Liver (tissue), 9 donors: ENCODE data around the gene LUC7L3. TPM values are rescaled to one million over a fixed set of nuclear protein-coding genes. Genes with fewer than 3 reads are reported as not detected.
A peak's percentile ranks its signal among the peaks of the same experiment; 100 is the strongest.

Source experiments
- DNase-seq: peaks from one replicate; pipeline ENCODE4 v3.0.0-alpha.2; 2017; ENCODE audit warnings: low spot score
- H3K27ac ChIP-seq, 2 donors: one replicate each; pipeline ENCODE4 v1.7.0; 2013; ENCODE audit warnings: inconsistent platforms in 2 of 2, low read length in 2 of 2, control low read depth in 1 of 2, low read depth in 1 of 2, mild to moderate bottlenecking in 1 of 2
- H3K27me3 ChIP-seq, 4 donors: one replicate each; pipeline versions ENCODE4 v1.6.1 to v1.7.0; 2013; ENCODE audit warnings: low read length in 3 of 4, inconsistent platforms in 1 of 4, mild to moderate bottlenecking in 1 of 4, moderate library complexity in 1 of 4; ENCODE audit not compliant: control insufficient read depth in 4 of 4, insufficient read depth in 4 of 4
- H3K36me3 ChIP-seq, 4 donors: one replicate each; pipeline versions ENCODE4 v1.6.1 to v1.7.0; 2013; ENCODE audit warnings: low read length in 3 of 4, mild to moderate bottlenecking in 3 of 4, low read depth in 1 of 4, moderate library complexity in 1 of 4; ENCODE audit not compliant: control insufficient read depth in 4 of 4, insufficient read depth in 3 of 4
- H3K4me1 ChIP-seq, 4 donors: one replicate each; pipeline versions ENCODE4 v1.6.1 to v1.7.0; 2013; ENCODE audit warnings: low read length in 3 of 4, mild to moderate bottlenecking in 3 of 4, moderate library complexity in 1 of 4; ENCODE audit not compliant: control insufficient read depth in 4 of 4, insufficient read depth in 4 of 4
- H3K4me3 ChIP-seq, 3 donors: one replicate each; pipeline versions ENCODE4 v1.6.1 to v1.7.0; 2013; ENCODE audit warnings: low read length in 3 of 3, control low read depth in 1 of 3, low read depth in 1 of 3, mild to moderate bottlenecking in 1 of 3
- H3K9ac ChIP-seq, 2 donors: one replicate each; pipeline ENCODE4 v1.7.0; 2013; ENCODE audit warnings: low read length in 2 of 2, mild to moderate bottlenecking in 2 of 2, moderate library complexity in 2 of 2, control low read depth in 1 of 2, low read depth in 1 of 2
- H3K9me3 ChIP-seq, 4 donors: one replicate each; pipeline versions ENCODE4 v1.6.1 to v1.7.0; 2013; ENCODE audit warnings: low read length in 3 of 4; ENCODE audit not compliant: control insufficient read depth in 4 of 4
- ATF3 ChIP-seq: IDR thresholded peaks from 2 replicates; pipeline ENCODE4 v1.6.1; 2016; ENCODE audit warnings: antibody characterized with exemption
- EGR1 ChIP-seq, 2 donors: IDR thresholded peaks; 2 replicates each; pipeline ENCODE4 v1.6.1; 2016 to 2018; ENCODE audit warnings: antibody characterized with exemption in 2 of 2, low read depth in 2 of 2
- FOXA1 ChIP-seq: IDR thresholded peaks from 2 replicates; pipeline ENCODE4 v1.6.1; 2016; ENCODE audit warnings: antibody characterized with exemption
- FOXA2 ChIP-seq: IDR thresholded peaks from 2 replicates; pipeline ENCODE4 v1.6.1; 2016; ENCODE audit warnings: antibody characterized with exemption
- GABPA ChIP-seq, 2 donors: IDR thresholded peaks in 1 of 2; conservative IDR thresholded peaks in 1 of 2; 2 replicates each; pipeline ENCODE4 v1.6.1; 2016; ENCODE audit warnings: antibody characterized with exemption in 2 of 2, mild to moderate bottlenecking in 1 of 2, moderate library complexity in 1 of 2
- HNF4A ChIP-seq, 2 donors: conservative IDR thresholded peaks; 2 replicates each; pipeline ENCODE4 v1.6.1; 2016; ENCODE audit warnings: antibody characterized with exemption in 2 of 2, mild to moderate bottlenecking in 2 of 2
- HNF4G ChIP-seq: IDR thresholded peaks from 2 replicates; pipeline ENCODE4 v1.6.1; 2016; ENCODE audit warnings: antibody characterized with exemption
- JUND ChIP-seq, 2 donors: IDR thresholded peaks; 2 replicates each; pipeline ENCODE4 v1.6.1; 2016; ENCODE audit warnings: antibody characterized with exemption in 2 of 2
- NR2F2 ChIP-seq: IDR thresholded peaks from 2 replicates; pipeline ENCODE4 v1.6.1; 2016; ENCODE audit warnings: antibody characterized with exemption
- RAD21 ChIP-seq, 2 donors: IDR thresholded peaks; 2 replicates each; pipeline ENCODE4 v1.6.1; 2016; ENCODE audit warnings: antibody characterized with exemption in 2 of 2, mild to moderate bottlenecking in 2 of 2
- REST ChIP-seq: IDR thresholded peaks from 2 replicates; pipeline ENCODE4 v1.6.1; 2016; ENCODE audit warnings: antibody characterized with exemption, mild to moderate bottlenecking
- RXRA ChIP-seq, 2 donors: IDR thresholded peaks; 2 replicates each; pipeline ENCODE4 v1.6.1; 2017 to 2018; ENCODE audit warnings: antibody characterized with exemption in 2 of 2, mild to moderate bottlenecking in 1 of 2
- SP1 ChIP-seq: IDR thresholded peaks from 2 replicates; pipeline ENCODE4 v1.6.1; 2018; ENCODE audit warnings: antibody characterized with exemption, mild to moderate bottlenecking
- TAF1 ChIP-seq: conservative IDR thresholded peaks from 2 replicates; pipeline ENCODE4 v1.6.1; 2016; ENCODE audit warnings: antibody characterized with exemption, mild to moderate bottlenecking
- YY1 ChIP-seq: IDR thresholded peaks from 2 replicates; pipeline ENCODE4 v1.6.1; 2016; ENCODE audit warnings: antibody characterized with exemption, mild to moderate bottlenecking
- WGBS: extraction: QIAGEN DNeasy Blood & Tissue Kit; methylation state at CpG from one replicate; pipeline ENCODE4 v1.1.7; 2013; 5-methylcytosine and 5-hydroxymethylcytosine counted together
- polyA plus RNA-seq, 2 donors: library from polyadenylated mRNA; stranded (reverse) in 1 of 2; unstranded in 1 of 2; fragments of 200-250 nt in 1 of 2; fragments of >200 nt in 1 of 2; fragmentation: Nextera tagmentation in 1 of 2; extraction: Ambion mirVana in 1 of 2; gene quantifications; one replicate each; pipeline versions ENCODE4 v1.2.1 to v1.2.3, GENCODE V29; 2013 to 2015
- total RNA-seq, 2 donors: library from RNA; depleted of rRNA; stranded (reverse); fragments of >200 nt; gene quantifications; one replicate each; pipeline ENCODE4 v1.2.3, GENCODE V29; 2014
- TF ChIP-seq, protein P1 (sequence below): IDR thresholded peaks from 2 replicates; pipeline ENCODE4 v1.6.1; 2016; ENCODE audit warnings: antibody characterized with exemption
- donor health status: healthy.
- donor health status: healthy.
- donor health status: healthy.
- donor health status: healthy.
- donor health status: healthy.

The LUC7L3 gene
- total and polyA plus RNA-seq, 4 donors: 15.5 to 126 (median 26.2) TPM

DNA sequence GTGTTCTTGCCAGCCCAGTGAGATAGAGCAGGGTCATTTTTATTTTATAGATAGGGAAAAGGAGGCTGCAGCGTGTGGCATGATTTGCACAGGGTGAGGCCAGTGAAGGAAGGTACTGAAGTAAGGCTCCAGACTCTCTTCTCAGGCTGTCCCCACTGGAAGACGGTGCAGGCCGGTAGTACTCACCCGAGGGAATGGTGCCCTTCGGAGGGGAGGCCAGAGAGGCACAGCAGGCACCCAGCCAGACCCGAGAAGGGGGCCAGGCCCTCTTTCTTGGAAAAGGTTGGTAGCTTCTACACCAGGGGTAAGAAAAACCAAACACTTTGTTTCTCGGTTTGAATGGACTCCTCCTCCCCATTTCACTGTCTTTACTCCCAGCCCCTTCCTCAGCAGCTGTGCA lies 47.6 kb downstream of the LUC7L3 start:
- peaks cover 10 to 54% (median 40%) of the 10 kb centered on the region in 4 donors for H3K4me1 ChIP-seq
- H3K4me3 ChIP-seq: no peak overlapping the region
- H3K9ac ChIP-seq: no peak overlapping the region
- H3K27ac ChIP-seq: peak overlapping the region; percentile 85 to 87
- no peaks in the 10 kb centered on the region for H3K36me3 ChIP-seq
- 80% methylated on average over 7 of the region's 7 CpGs for WGBS
- no peak for TF ChIP-seq JUND (IDR thresholded peaks at IDR 0.05)
- TF ChIP-seq RAD21 (IDR thresholded peaks at IDR 0.05): no peak
- no peak for TF ChIP-seq YY1
- TF ChIP-seq EGR1 (IDR thresholded peaks at IDR 0.05; ENCODE audit: low read depth in 2 of 2): no peak
- no peak for TF ChIP-seq HNF4G
- TF ChIP-seq, protein P1, sequence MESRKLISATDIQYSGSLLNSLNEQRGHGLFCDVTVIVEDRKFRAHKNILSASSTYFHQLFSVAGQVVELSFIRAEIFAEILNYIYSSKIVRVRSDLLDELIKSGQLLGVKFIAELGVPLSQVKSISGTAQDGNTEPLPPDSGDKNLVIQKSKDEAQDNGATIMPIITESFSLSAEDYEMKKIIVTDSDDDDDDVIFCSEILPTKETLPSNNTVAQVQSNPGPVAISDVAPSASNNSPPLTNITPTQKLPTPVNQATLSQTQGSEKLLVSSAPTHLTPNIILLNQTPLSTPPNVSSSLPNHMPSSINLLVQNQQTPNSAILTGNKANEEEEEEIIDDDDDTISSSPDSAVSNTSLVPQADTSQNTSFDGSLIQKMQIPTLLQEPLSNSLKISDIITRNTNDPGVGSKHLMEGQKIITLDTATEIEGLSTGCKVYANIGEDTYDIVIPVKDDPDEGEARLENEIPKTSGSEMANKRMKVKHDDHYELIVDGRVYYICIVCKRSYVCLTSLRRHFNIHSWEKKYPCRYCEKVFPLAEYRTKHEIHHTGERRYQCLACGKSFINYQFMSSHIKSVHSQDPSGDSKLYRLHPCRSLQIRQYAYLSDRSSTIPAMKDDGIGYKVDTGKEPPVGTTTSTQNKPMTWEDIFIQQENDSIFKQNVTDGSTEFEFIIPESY: no peak
- TF ChIP-seq REST: no peak
- TF ChIP-seq FOXA1: no peak
- TF ChIP-seq GABPA (IDR thresholded peaks at IDR 0.05 in 1 of 2, conservative IDR thresholded peaks at IDR 0.05 in 1 of 2): no peak
- TF ChIP-seq RXRA (IDR thresholded peaks at IDR 0.05): no peak
- no peaks in the 10 kb centered on the region for H3K9me3 ChIP-seq
- no peak for DNase-seq
- H3K27me3 ChIP-seq: no peaks in the 10 kb centered on the region

GRCh38 chr17:50767446-50767845 lies 48.0 kb downstream of the LUC7L3 start, which contains the start of gene ANKRD40CL:
ANKRD40CL (minus strand) TSS chr17:50767518; CDS start chr17:50766913, 605 bp downstream.
- H3K4me3 ChIP-seq: no peak within 1 kb of the TSS
- no peak for DNase-seq
- H3K27me3 ChIP-seq: no peaks in the 10 kb centered on the region
- 91% methylated on average over 9 of the region's 9 CpGs for WGBS
- H3K36me3 ChIP-seq: no peaks in the 10 kb centered on the region
- peak within 1 kb of the TSS; percentile 85 to 87 for H3K27ac ChIP-seq
- peaks cover 10 to 54% (median 40%) of the 10 kb centered on the region in 4 donors for H3K4me1 ChIP-seq
- no peak within 1 kb of the TSS for H3K9ac ChIP-seq
- TF ChIP-seq RXRA (IDR thresholded peaks at IDR 0.05): no peak
- no peak for TF ChIP-seq ATF3
- TF ChIP-seq NR2F2: no peak
- TF ChIP-seq HNF4A (conservative IDR thresholded peaks at IDR 0.05): no peak
- no peak for TF ChIP-seq FOXA1
- H3K9me3 ChIP-seq: no peaks in the 10 kb centered on the region

DNA sequence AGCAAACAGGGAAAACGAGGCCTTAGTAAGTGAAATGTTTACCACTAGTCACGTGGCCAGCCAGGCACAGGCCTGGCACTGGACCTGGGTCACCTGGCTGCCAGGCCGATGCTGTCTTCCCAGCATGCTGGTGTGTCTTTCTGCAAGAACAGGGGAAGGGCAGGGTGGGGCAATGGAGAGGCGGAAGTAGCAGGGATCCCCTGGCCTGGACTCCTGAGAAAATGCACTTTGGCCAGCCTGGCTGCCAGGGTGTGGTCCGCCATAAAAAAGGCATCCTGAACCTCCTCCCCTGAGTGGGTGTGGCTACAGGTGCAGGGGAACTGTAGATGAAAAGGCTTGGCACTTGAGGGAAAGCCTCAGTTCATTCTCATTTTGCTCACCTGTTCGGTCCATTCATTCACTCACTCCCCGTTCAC lies 49.0 kb downstream of the LUC7L3 start:
- no peaks in the 10 kb centered on the region for H3K36me3 ChIP-seq
- peaks cover 10 to 49% (median 38%) of the 10 kb centered on the region in 4 donors for H3K4me1 ChIP-seq
- no peak overlapping the region for H3K9ac ChIP-seq
- WGBS: 45% methylated on average over 7 of the region's 7 CpGs
- no peaks in the 10 kb centered on the region for H3K27me3 ChIP-seq
- H3K9me3 ChIP-seq: no peaks in the 10 kb centered on the region
- no peak overlapping the region for H3K4me3 ChIP-seq
- peak overlapping the region in 1 of 2 donors; percentile 50 for H3K27ac ChIP-seq
- DNase-seq: no peak
- TF ChIP-seq GABPA (IDR thresholded peaks at IDR 0.05 in 1 of 2, conservative IDR thresholded peaks at IDR 0.05 in 1 of 2) (peak in 1 of 2 donors; percentile 59), TAF1 (no peak), JUND (IDR thresholded peaks at IDR 0.05) (peak in 1 of 2 donors; percentile 19), HNF4A (conservative IDR thresholded peaks at IDR 0.05) (peak; percentile 80 to 88), NR2F2 (no peak), SP1 (peak; percentile 78), REST (no peak), FOXA2 (peak; percentile 17), HNF4G (peak; percentile 64)
- TF ChIP-seq, protein P1: peak; percentile 7
